ENCODE measurements around the gene BCL10. TPM values are rescaled to one million over a fixed set of nuclear protein-coding genes. Genes with fewer than 3 reads are reported as not detected.

Gene BCL10
- total RNA-seq, 4 donors from 2014 or later, result 12.6 to 20.3 (median 13.0) TPM

- TF ChIP-seq POLR2A (IDR thresholded peaks at IDR 0.05), result no peak
- TF ChIP-seq EP300 (IDR thresholded peaks at IDR 0.05), result no peak
- no peak for TF ChIP-seq CTCF (IDR thresholded peaks at IDR 0.05)
- no peaks in the 10 kb centered on the region for H3K9me3 ChIP-seq
- H3K27me3 ChIP-seq, result no peaks in the 10 kb centered on the region
- H3K4me1 ChIP-seq, result no peaks in the 10 kb centered on the region
- DNase-seq (ENCODE audit: low spot score in 2 of 2), result no peak
- no peak overlapping the region for H3K27ac ChIP-seq
- 13 to 27% methylated on average over 1 of the region's 1 CpG for WGBS, 2 donors
- H3K4me3 ChIP-seq, result no peak overlapping the region
- H3K36me3 ChIP-seq, result no peaks in the 10 kb centered on the region
Measured at GRCh38 chr1:85240174-85240601, 36.2 kb downstream of the BCL10 start.

GRCh38 chr1:85237613-85238012 lies 38.8 kb downstream of the BCL10 start:
- Histone ChIP-seq H3K27me3 (no peaks in the 10 kb centered on the region), H3K4me1 (no peaks in the 10 kb centered on the region), H3K9me3 (no peaks in the 10 kb centered on the region), H3K4me3 (no peak overlapping the region), H3K27ac (no peak overlapping the region), H3K36me3 (no peaks in the 10 kb centered on the region)
- DNase-seq (ENCODE audit: low spot score in 2 of 2), result no peak
- no peak for TF ChIP-seq POLR2A (IDR thresholded peaks at IDR 0.05)
- TF ChIP-seq CTCF (IDR thresholded peaks at IDR 0.05), result no peak
- TF ChIP-seq EP300 (IDR thresholded peaks at IDR 0.05), result no peak
- WGBS, 2 donors, result 76 to 100% methylated on average over 1 of the region's 1 CpG

DNA sequence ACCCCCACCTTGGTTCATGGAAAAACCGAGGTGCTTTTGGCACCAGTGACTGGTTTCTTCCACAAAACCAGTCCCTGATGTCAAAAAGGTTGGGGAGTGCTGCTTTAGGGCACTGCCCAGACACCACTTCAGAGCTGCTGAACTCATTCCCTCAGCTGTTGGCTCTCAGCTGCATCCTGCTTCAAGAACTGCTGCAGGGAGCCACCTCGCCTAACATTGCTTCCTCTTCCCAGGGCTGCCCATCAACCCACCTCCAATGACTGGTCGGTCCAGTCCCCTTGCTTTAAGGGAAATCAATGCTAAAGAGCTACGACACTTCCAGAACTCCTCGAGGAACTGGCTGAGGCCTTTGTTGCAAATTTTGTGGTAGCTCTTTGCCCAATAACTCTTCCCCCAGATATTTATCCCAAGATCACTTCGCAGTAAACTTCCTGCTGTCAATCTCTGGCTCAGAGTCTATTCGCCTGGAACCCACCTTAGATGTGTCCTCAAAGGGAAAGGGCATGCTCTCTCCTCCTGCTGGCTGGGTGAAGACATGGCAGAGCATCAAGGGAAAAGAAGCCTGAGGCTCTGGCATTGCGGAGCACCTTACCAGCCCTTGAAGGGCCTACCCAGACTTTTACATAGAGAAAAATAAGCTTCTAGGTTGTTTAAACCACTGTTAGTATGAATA lies 46.0 kb downstream of the BCL10 start:
- Histone ChIP-seq H3K27me3 (no peaks in the 10 kb centered on the region), H3K4me3 (no peak overlapping the region), H3K9me3 (no peaks in the 10 kb centered on the region), H3K27ac (no peak overlapping the region), H3K4me1 (peaks cover 0 to 8% (median 0%) of the 10 kb centered on the region in 4 donors), H3K36me3 (no peaks in the 10 kb centered on the region)
- no peak for DNase-seq (ENCODE audit: low spot score in 2 of 2)
- WGBS, 2 donors, result 77 to 83% methylated on average over 8 of the region's 8 CpGs
- TF ChIP-seq EP300 (IDR thresholded peaks at IDR 0.05) (no peak), POLR2A (IDR thresholded peaks at IDR 0.05) (no peak), CTCF (IDR thresholded peaks at IDR 0.05) (no peak)

DNA sequence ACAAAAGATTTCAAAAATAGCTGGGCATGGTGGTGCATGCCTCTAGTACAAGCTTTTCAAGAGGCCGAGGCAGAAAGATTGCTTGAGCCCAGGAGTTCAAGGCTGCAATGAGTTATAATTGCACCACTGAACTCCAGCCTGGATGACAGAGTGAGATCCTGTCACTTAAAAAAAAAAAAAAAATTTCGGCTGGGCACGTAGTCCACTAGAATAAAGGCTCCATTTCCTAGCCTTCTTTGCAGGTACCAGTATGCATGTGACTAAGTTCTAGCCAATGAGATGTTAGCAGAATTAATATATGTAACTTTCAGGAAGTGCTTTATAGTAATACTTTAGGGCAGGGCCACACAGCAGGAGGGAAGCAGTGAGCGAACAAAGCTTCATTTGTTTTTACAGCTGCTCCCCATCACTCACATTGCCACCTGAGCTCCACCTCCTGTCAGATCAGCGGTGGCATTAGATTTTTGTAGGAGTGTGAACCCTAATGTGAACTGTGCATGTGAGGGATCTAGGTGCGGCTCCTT lies 46.8 kb downstream of the BCL10 start:
- H3K4me1 ChIP-seq, result peaks cover 0 to 14% (median 0%) of the 10 kb centered on the region in 4 donors
- H3K27ac ChIP-seq, result no peak overlapping the region
- H3K4me3 ChIP-seq, result no peak overlapping the region
- no peaks in the 10 kb centered on the region for H3K36me3 ChIP-seq
- no peaks in the 10 kb centered on the region for H3K9me3 ChIP-seq
- TF ChIP-seq EP300 (IDR thresholded peaks at IDR 0.05), result no peak
- no peak for DNase-seq (ENCODE audit: low spot score in 2 of 2)
- H3K27me3 ChIP-seq, result no peaks in the 10 kb centered on the region
- WGBS, 2 donors, result 73 to 79% methylated on average over 6 of the region's 6 CpGs

- no peaks in the 10 kb centered on the region for H3K36me3 ChIP-seq
- no peak overlapping the region for H3K4me3 ChIP-seq
- H3K27me3 ChIP-seq, result no peaks in the 10 kb centered on the region
- TF ChIP-seq POLR2A (IDR thresholded peaks at IDR 0.05) (no peak), EP300 (IDR thresholded peaks at IDR 0.05) (no peak), CTCF (IDR thresholded peaks at IDR 0.05) (no peak)
- H3K9me3 ChIP-seq, result no peaks in the 10 kb centered on the region
- no peak overlapping the region for H3K27ac ChIP-seq
- H3K4me1 ChIP-seq, result peaks cover 0 to 19% (median 0%) of the 10 kb centered on the region in 4 donors
- WGBS, 2 donors, result 53 to 95% methylated on average over 1 of the region's 1 CpG
- no peak for DNase-seq (ENCODE audit: low spot score in 2 of 2)
Measured at GRCh38 chr1:85228972-85229371, 47.5 kb downstream of the BCL10 start.

Measured in tibial nerve (tissue), 4 donors.